SU-DHL-6 (cell line): ENCODE measurements around the gene PLCB1.

ENCODE experiments used
- H2AFZ ChIP-seq: fragments of 200-600 bp; sonication (generic); 2 replicates; pipeline ENCODE4 v1.6.1; 2014; ENCODE audit warnings: low read depth, mild to moderate bottlenecking, moderate library complexity, mixed read lengths, antibody characterized with exemption, low read length; ENCODE audit not compliant: severe bottlenecking
- H3F3A ChIP-seq: fragments of 200-600 bp; shearing (Covaris generic); 2 replicates; pipeline ENCODE4 v1.6.0; 2016; ENCODE audit warnings: antibody characterized with exemption, mild to moderate bottlenecking; ENCODE audit not compliant: insufficient read depth
- H3K27ac ChIP-seq: fragments of 200-600 bp; sonication (generic); 2 replicates; pipeline ENCODE4 v1.5.1; 2016; ENCODE audit warnings: low read depth, mild to moderate bottlenecking, low read length, moderate library complexity, mixed read lengths
- H3K27me3 ChIP-seq: fragments of 200-600 bp; sonication (generic), shearing (Covaris generic); 2 replicates; pipeline ENCODE4 v1.6.0; 2014; ENCODE audit warnings: mild to moderate bottlenecking, low read length
- H3K36me3 ChIP-seq: fragments of 200-600 bp; sonication (generic); 2 replicates; pipeline ENCODE4 v1.6.1; 2014; ENCODE audit warnings: mild to moderate bottlenecking, low read length, mixed read lengths
- H3K4me2 ChIP-seq: fragments of 300-600, 200-600 bp; shearing (Covaris generic), sonication (generic); 2 replicates; pipeline ENCODE4 v1.6.0; 2014; ENCODE audit warnings: low read length, low read depth, mild to moderate bottlenecking; ENCODE audit not compliant: poor library complexity, severe bottlenecking
- H3K4me3 ChIP-seq: fragments of 200-600 bp; sonication (generic); 2 replicates; pipeline ENCODE4 v1.5.1; 2014; ENCODE audit warnings: antibody characterized with exemption, low read length, mild to moderate bottlenecking, mixed read lengths; ENCODE audit not compliant: insufficient read depth, poor library complexity, severe bottlenecking
- H3K79me2 ChIP-seq: fragments of 200-600 bp; sonication (generic); 2 replicates; pipeline ENCODE4 v1.6.1; 2014; ENCODE audit warnings: mild to moderate bottlenecking, low read length, moderate library complexity; ENCODE audit not compliant: insufficient read depth
- H3K9ac ChIP-seq: fragments of 200-600 bp; sonication (generic); 2 replicates; pipeline ENCODE4 v1.7.0; 2014; ENCODE audit warnings: mild to moderate bottlenecking, low read length
- H3K9me2 ChIP-seq: fragments of 200-600 bp; sonication (generic); replicated peaks from 2 replicates; pipeline ENCODE4 v1.6.1; 2014; ENCODE audit warnings: low read length; ENCODE audit not compliant: insufficient read depth
- H3K9me3 ChIP-seq: fragments of 200-600 bp; sonication (generic); 2 replicates; pipeline ENCODE4 v1.6.1; 2014; ENCODE audit warnings: low read length, mixed read lengths; ENCODE audit not compliant: insufficient read depth
- H4K20me1 ChIP-seq: fragments of 200-600 bp; sonication (generic); 2 replicates; pipeline ENCODE4 v1.6.1; 2014; ENCODE audit warnings: low read depth, mild to moderate bottlenecking, antibody characterized with exemption, low read length, moderate library complexity, mixed read lengths
- EZH2phosphoT487 ChIP-seq: fragments of 200-600 bp; sonication (generic), shearing (Covaris generic); conservative IDR thresholded peaks from 2 replicates; pipeline ENCODE4 v1.6.1; 2018; ENCODE audit warnings: mild to moderate bottlenecking, antibody characterized with exemption, low read length, moderate library complexity, mixed read lengths
- TF ChIP-seq, protein P1 (sequence below): fragments of 200-600 bp; sonication (generic); IDR thresholded peaks from one replicate; pipeline ENCODE4 v1.5.1; 2017; ENCODE audit warnings: antibody characterized with exemption, mild to moderate bottlenecking, low read length, moderate library complexity; ENCODE audit not compliant: insufficient read depth, poor library complexity, severe bottlenecking

Gene PLCB1

GRCh38 chr20:8571611-8572010, 439.5 kb downstream of the PLCB1 start:
- no peaks in the 10 kb centered on the region for H3K79me2 ChIP-seq
- H2AFZ ChIP-seq: no peak overlapping the region
- no peak overlapping the region for H3K27ac ChIP-seq
- no peak overlapping the region for H3K4me3 ChIP-seq
- no peaks in the 10 kb centered on the region for H3K36me3 ChIP-seq
- H3K4me2 ChIP-seq: no peak overlapping the region
- no peaks in the 10 kb centered on the region for H4K20me1 ChIP-seq
- H3K9me2 ChIP-seq: no peaks in the 10 kb centered on the region
- no peak overlapping the region for H3K9ac ChIP-seq
- H3F3A ChIP-seq: no peaks in the 10 kb centered on the region
- no peaks in the 10 kb centered on the region for H3K27me3 ChIP-seq
- no peaks in the 10 kb centered on the region for H3K9me3 ChIP-seq
- no peak for TF ChIP-seq EZH2phosphoT487
- TF ChIP-seq, protein P1, sequence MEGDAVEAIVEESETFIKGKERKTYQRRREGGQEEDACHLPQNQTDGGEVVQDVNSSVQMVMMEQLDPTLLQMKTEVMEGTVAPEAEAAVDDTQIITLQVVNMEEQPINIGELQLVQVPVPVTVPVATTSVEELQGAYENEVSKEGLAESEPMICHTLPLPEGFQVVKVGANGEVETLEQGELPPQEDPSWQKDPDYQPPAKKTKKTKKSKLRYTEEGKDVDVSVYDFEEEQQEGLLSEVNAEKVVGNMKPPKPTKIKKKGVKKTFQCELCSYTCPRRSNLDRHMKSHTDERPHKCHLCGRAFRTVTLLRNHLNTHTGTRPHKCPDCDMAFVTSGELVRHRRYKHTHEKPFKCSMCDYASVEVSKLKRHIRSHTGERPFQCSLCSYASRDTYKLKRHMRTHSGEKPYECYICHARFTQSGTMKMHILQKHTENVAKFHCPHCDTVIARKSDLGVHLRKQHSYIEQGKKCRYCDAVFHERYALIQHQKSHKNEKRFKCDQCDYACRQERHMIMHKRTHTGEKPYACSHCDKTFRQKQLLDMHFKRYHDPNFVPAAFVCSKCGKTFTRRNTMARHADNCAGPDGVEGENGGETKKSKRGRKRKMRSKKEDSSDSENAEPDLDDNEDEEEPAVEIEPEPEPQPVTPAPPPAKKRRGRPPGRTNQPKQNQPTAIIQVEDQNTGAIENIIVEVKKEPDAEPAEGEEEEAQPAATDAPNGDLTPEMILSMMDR: no peak

DNA sequence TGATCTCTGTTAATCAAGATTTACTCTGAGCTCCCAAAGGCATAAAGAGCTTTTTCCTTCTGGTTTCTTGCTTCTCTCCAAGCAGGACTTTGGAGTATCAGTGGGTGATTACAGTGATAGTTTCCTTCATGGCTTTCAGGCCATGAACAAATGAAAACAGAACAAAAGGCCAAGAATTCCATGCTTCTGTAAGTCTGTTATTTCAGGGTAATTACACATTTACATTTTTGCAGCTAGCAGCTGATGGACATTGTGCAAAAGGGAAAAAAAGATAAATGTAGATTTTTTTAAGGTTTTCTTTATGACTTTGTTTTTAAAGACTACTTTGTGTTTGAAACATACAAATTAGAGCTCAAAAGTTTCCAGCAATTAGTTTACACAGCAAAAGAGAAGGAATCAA, 441.6 kb downstream of the PLCB1 start:
- Histone ChIP-seq H3K9me3 (no peaks in the 10 kb centered on the region), H3K4me2 (no peak overlapping the region), H3K9me2 (no peaks in the 10 kb centered on the region), H2AFZ (no peak overlapping the region), H3K4me3 (no peak overlapping the region), H3K9ac (no peak overlapping the region), H3K27ac (no peak overlapping the region), H4K20me1 (no peaks in the 10 kb centered on the region), H3F3A (no peaks in the 10 kb centered on the region), H3K27me3 (no peaks in the 10 kb centered on the region), H3K36me3 (no peaks in the 10 kb centered on the region), H3K79me2 (no peaks in the 10 kb centered on the region)
- TF ChIP-seq EZH2phosphoT487: no peak
- TF ChIP-seq, protein P1: no peak

DNA sequence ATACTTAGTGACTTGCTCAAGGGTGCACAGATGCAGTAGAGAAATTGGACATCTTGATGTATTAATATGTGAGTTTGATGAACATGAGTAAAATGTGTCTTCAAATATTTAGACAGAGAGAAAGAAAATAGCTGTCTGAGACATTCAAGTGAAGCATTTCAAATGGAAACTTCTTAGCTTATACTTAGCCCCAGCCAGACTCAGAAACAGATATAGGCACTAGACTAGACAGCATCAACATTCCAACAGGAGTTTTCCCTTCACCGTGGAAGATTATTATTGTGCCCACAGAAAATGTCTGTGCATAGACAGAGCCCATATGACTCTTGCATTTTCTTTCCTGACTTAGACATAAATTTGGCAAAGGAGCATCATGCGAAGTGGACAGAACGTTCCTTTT, 443.0 kb downstream of the PLCB1 start:
- H3K79me2 ChIP-seq: no peaks in the 10 kb centered on the region
- H3K9ac ChIP-seq: no peak overlapping the region
- H2AFZ ChIP-seq: no peak overlapping the region
- no peak overlapping the region for H3K4me3 ChIP-seq
- H4K20me1 ChIP-seq: no peaks in the 10 kb centered on the region
- no peaks in the 10 kb centered on the region for H3K9me3 ChIP-seq
- no peaks in the 10 kb centered on the region for H3K27me3 ChIP-seq
- H3K27ac ChIP-seq: no peak overlapping the region
- no peaks in the 10 kb centered on the region for H3F3A ChIP-seq
- no peaks in the 10 kb centered on the region for H3K9me2 ChIP-seq
- H3K36me3 ChIP-seq: no peaks in the 10 kb centered on the region
- TF ChIP-seq EZH2phosphoT487: no peak
- TF ChIP-seq, protein P1: no peak
- no peak overlapping the region for H3K4me2 ChIP-seq

- Histone ChIP-seq H2AFZ (no peak overlapping the region), H3K9me2 (no peaks in the 10 kb centered on the region)
- TF ChIP-seq, protein P1: no peak
- TF ChIP-seq EZH2phosphoT487: no peak
These were observed 446.2 kb downstream of the PLCB1 start for GRCh38 chr20:8578161-8578865.

More at GRCh38 chr20:8578161-8578865, 446.2 kb downstream of the PLCB1 start:
- H3K4me2 ChIP-seq: no peak overlapping the region
- H3K9ac ChIP-seq: no peak overlapping the region
- no peaks in the 10 kb centered on the region for H3K27me3 ChIP-seq
- H3K79me2 ChIP-seq: no peaks in the 10 kb centered on the region
- no peak overlapping the region for H3K4me3 ChIP-seq
- H4K20me1 ChIP-seq: no peaks in the 10 kb centered on the region
- H3K27ac ChIP-seq: no peak overlapping the region
- no peaks in the 10 kb centered on the region for H3K9me3 ChIP-seq
- H3K36me3 ChIP-seq: no peaks in the 10 kb centered on the region
- no peaks in the 10 kb centered on the region for H3F3A ChIP-seq
